Hematopoietic multipotent progenitor cell treated with erythropoietin and hydrocortisone succinate and interleukin-3 and kit ligand, for 8 days (in vitro differentiated cells): Measurements from ENCODE around the gene TAS2R40.

ENCODE experiments used
- DNase-seq: peaks from one replicate; pipeline ENCODE4 v3.0.0-alpha.2; 2015

Gene TAS2R40

DNA sequence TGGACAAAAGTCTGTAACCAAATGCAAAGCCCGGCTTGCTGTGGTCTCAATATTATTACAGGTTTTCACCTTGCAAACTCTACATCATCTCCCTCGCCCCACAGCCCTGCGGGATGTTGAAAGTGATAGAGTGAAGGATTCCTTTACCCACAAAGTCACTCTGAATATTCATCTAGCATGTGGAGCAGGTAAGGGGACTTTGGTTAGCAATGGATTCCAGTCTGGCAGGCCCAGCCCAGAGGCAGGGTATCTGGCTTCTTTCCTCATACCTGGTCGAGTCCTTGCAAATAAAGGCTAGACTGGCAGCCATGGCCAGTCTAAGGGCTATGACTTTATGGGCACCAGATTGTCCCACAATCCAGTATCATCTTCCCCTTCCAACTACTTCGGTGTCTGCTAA is 3.2 kb downstream of the TAS2R40 start:
- no peak for DNase-seq

DNA sequence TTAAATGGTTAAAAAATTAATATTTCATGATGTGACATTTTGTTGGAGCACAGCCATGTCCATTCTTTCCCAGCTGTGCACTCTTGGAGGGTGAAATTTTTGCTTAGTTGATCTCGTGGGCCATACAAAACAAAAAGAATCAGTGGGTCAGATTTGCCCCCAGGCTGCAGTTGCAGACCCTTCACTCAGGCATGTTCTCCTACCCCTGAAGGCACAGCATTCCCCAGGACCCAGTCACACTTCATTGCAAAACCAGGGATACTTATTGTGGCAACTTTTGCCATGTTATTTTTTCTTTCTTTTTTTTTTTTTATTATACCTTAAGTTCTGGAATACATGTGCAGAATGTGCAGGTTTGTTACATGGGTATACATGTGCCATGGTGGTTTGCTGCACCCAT is 6.0 kb downstream of the TAS2R40 start:
- DNase-seq = no peak

DNA sequence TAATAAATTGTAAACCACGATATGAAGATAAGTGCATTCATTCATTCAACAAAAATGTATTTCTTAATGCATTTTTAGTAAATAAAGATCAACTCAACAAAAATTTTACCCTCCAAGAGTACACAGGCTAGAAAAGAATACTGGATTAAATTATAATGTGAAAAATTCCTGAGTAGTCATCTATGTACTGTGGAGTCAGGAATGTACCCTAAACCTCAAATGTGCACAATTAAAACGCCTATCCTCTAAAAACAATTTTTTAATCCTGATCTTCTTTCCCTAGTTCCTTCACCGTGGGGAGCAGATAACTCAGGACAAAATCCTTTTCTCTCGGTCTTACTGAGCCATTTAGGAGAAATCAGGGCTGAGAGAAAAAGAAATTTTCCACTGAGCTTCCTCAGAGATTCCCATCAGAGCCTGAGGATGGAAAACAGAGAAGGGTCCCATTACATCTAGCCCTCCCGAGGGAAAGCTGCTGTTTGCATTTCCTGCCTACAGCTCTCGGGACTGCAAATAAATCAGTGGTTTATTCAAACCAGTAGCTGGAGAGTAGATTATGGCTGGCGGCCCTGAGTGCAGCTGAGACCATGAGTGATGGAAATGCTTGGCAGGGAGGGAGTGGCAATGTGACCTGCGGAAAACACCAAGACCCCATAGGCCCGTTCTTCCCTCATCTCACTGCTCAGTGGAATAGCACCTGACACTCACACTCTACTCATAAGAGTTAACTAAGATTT is 7.4 kb downstream of the TAS2R40 start:
- no peak for DNase-seq

DNA sequence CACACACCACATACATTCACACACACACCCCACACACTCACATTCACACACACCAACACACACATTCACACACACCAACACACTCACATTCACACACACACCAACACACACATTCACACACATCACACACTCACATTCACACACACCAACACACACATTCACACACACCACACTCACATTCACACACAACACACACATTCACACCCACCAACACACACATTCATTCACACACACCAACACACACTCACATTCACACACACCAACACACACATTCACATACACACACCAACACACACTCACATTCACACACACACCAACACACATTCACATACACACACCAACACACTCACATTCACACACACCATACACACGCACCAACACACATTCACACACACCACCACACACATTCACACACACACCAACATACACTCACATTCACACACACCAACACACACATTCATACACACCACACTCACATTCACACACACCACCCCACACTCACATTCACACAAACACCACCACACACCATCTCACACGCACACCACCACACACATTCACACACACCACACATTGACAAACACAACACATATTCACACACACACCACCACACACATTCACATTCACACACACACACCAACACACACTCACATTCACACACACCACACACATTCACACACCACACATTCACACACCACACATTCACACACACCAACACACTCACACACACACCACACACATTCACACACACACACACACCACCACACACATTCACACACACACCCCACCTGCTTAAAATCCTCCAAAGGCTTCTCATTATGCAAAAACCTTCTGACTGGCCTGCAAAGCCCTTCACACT is 9.0 kb downstream of the TAS2R40 start:
- no peak for DNase-seq

DNA sequence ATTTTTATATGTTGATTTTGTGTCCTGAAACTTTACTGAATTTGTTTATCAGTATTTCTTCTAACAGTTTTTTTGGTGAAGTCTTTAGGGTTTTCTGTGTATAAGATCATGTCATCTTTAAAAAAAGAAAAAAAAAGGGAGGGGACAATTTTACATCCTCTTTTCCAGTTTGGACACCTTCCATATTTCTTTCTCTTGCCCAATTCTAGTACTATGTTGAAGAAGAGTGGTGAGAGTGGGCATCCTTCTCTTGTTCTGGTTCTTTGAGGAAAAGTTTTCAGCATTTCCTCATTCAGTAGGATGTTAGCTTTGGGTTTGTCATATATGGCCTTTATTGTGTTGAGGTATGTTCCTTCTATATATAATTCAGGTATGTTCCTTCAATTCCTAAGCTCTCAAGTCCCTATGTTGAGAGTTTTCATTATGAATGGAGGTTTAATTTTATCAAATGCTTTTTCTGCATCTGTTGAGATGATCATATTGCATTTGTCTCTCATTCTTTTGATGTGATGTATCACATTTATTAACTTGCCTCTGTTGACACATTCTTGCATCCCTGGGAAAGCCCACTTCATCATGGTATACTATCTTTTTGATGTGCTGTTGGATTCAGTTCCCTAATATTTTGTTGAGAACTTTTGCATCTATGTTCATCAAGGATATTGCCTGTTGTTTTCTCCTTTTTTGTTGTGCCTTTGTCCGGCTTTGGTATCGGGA is 12.1 kb downstream of the TAS2R40 start:
- no peak for DNase-seq

DNA sequence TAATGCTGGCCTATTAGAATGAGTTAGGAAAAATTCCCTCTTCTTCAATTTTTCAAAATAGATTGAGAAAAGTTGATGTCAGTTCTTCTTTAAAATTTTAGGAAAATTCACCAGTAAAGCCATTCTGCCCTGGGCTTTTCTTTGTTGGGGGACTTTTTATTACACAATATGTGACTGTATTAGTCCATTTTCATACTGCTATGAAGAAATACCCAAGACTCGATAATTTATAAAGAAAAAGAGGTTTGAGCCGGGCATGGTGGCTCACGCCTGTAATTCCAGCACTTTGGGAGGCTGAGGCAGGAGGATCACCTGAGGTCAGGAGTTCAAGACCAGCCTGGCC is 12.7 kb downstream of the TAS2R40 start:
- no peak for DNase-seq

DNA sequence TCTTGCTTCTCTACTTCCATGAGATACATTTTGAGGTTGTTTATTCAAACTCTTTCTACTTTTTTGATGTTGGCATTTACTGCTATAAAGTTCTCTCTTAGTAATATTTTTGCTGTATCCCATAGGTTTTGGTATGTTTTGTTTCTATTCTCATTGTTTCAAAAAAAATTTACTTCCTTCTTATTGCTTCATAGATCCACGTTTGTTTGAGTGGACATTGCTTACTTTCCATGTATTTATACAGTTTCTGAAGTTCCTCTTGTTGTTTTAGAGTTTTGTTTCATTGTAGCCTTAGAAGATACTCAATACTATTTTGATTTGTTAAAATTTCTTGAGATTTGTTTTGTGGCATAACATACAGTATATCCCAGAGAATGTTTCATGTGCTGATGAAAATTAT is 13.7 kb downstream of the TAS2R40 start:
- no peak for DNase-seq

DNA sequence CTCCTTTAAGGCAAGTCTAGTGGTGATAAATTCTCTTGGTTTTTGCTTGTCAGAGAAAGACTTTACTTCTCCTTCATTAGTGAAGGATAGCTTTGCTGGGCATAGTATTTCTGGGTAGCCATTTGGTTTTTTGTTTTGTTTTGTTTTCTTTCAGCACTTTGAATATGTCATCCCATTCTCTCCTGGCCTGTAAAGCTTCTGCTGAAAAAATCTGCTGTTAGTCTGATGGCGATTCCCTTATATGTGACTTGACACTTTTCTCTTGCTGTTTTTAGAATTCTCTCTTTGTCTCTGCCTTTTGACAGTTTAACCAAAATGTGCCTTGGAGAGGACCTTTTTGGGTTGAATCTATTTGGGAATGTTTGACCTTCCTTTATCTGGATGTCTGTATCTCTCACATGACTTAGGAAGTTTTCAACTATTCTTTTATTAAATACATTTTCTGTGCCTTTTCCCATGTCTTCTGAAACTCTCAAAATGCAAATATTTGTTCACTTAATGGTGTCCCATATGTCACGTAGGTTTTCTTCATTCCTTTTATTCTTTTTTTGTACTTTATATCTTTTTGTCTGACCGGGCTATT is 14.7 kb downstream of the TAS2R40 start:
- DNase-seq = no peak

DNA sequence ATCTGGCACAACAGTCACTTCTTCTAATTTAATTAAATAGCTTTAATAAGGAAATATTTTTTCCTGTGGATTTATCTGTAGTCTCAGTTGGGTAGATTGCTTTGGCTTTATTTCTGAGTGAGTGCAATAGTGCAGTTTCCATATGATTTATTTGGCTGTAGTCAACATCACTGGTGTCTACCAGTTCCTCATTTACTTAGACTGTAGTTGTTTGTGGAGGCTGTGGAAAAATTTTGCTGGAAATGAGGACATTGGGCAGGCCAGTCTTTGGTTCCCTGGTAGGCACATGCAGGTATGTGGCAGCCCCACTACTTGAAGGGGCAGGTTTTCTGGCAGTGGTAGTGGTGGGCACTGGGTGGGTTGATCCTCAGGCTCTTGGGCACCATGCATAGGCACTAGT is 15.5 kb downstream of the TAS2R40 start:
- DNase-seq = no peak

DNA sequence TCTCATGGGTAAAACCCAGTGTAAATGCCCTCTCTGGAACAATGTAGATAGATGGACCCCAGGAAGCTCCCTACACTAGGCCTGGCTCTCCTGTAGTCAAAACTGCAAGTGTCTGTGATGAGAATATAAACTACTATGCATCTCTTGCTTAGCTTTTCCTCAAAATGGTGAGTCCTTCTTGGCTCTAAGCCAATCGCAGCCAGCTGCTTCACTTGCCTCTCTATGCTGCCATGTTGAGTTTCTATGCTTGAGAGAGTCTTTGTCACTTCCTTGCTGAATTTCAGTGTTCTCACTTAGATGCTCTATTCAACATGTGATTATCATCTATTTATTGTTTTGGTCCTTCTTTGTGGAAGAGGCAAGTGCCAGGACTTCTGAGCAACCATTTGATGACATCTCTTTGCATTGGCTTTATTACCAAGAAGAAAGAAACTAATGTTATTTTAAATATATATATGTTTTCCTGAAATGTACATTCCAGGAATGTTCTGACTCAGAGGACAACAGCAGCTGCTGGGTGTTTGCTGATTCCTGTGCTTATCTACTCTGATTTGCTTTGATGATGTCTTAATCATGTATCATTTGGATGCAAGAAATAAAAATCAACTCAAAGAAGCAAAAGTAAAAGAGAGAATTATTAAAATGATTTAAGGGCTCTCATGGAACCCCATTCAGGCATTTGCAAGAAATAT is 16.6 kb downstream of the TAS2R40 start:
- no peak for DNase-seq

DNA sequence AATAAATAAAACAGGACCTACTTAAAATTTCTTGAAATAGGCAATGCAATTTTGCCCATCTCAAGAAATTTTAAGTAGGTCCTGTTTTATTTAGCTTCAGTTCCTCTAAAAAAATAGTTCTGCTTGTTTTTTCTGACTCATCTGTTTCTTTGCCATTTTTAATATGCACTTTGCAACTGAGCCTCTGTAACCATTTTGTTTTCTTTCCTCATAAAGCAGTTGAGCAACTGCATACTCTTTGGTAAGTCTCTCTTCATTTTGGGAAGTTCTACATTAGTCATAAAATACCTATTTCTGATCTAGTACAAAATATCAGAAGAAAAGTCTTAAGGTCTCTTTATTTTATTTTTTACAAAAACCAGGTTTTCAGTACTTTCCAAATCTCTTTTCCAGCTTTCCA is 18.0 kb downstream of the TAS2R40 start:
- no peak for DNase-seq

DNA sequence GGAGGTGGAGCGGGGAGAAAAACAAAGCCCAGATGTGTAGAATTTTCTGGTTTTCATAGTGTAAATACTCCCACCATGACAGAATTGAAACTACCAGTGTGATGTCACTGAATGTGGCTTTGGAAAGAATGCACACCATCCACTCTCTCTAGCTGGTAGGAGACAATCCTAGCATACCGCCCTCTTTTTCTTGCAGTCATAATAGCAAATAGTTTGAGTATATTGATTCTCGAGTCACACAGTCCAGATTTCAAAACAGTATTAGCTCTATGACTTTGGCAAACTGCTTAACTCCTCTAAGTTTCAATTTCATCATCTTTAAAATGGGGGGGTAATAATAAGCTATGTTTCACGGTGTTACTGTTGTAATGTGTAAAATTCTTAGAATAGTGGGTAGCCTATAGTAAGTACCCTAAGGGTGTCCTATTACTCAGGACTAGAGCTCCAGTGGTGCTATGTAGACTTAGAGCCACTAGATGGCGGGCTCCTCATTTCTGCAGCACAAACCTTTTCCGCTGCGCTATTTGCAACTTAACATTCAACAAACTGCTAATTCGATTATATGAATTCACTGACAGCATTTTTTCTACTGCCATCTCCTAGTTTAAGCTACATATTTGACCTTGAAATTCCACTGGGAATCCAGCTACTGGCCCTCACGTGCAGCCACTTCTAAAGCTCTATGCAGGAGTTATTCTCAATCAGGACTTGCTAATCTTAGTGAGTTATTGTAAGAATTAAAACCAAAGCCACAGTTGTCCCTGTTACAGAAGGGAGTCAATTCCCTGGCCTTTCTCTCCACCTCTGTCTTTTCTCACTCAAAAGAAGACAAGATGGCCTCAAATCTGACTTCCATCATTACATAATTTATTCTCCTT is 18.7 kb downstream of the TAS2R40 start:
- DNase-seq = peak; percentile 77

DNA sequence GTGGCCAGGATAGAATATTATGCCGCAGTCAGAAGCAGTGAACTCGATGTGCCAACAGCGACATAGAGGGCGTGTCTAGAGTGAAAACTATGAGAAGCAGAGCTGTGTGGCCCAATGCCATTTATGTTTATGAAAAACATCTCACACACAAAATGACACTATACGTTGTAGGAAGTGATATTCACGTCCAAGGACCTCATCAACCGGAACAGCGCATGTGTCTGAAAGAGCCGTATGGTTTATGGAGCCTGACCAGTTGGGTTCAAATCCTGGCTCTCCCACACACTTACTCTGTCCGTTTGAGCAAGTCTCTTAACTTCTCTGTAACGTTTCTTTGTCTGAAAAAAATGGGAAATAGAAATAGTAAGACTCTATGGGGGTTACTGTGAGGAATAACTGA is 20.5 kb downstream of the TAS2R40 start:
- no peak for DNase-seq

DNA sequence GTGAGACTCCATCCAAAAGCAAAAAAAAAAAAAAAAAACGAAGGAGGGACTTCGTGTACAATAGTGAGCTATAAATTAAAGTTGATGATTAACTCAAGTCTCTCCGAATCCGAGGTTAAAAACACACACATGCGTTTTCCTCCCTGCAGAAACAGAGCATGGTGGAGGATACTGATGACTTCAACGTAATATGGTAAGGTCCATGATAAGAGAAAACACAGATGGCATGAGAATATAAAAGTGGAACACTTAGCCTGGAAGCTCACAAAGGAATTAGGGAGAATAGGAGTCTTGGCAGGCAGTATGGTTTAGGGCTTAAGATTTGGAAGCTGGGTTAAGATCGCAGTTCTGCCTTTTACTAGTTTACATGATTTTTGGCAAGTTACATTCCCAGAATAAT is 21.3 kb downstream of the TAS2R40 start:
- DNase-seq = no peak

DNA sequence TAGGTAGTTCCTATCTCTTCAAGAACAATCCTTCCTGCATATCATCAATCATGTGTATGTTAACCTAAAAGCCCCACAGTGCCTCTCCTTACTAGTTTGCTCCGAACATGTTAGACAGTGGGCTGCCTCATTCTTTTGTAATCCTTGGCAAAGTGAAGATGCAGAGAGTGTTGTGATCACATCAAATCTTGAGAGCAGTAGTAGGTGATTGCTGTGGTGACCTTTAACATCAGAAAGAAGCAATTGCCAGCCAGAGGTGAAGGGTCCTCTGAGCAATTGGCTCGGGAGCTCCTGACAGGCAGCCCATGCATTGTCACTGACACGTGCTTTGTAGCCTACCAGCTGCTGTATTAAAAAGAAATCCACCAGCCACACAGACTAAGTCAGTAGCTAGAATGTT is 21.8 kb downstream of the TAS2R40 start:
- no peak for DNase-seq

DNA sequence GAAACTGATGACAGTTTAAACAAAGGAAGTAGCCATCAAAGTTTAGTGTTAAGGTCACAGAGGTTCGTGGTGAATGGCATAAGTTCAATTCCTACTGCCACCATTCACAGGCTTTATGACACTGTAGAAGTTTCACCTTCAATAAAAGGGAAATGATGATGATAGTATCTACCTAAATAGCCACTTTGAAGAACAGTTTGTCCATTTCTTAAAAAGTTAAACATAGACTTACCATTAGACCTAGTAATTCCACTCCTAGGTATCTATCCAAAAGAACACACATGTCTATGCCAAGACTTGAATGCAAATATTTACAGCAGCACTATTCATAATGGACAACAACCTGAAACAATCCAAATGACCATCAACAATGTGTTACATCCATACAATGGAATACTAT is 22.5 kb downstream of the TAS2R40 start:
- DNase-seq = no peak

DNA sequence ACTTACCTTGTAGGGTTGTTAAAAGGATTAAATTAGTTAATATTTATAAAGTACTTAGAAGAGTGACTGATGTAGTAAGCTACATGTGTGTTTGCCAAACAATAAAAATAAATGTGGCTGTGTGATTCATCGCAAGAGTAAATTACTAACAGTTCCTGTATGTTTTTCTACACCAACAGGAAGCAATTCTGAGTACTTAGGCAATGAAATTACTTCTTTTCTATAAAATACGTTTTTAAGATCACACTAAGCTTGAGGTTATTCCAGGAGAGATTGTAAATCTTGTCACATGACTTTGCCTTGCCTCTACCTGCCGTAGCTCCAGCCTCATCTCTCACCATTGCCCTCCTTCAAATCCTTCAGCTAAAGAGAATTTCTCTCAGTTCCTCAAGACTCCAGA is 23.3 kb downstream of the TAS2R40 start:
- DNase-seq = no peak

DNA sequence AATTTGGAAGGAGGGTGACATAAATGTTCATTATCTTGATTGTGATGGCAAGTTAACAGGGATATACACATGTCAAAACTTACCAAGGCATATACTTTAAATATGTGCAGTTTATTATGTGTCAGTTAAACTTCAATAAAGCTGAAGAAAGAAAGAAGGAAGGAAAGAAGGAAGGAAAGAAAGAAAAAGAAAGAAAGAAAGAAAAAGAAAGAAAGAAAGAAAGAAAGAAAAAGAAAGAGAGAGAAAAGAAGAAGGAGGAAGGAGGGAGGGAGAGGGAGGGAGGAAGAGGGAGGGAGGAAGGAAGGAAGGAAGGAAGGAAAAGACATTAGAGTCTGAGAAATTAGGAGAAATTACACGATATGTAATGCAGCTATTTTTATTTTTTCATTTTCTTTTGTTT is 25.5 kb downstream of the TAS2R40 start:
- DNase-seq = no peak

DNA sequence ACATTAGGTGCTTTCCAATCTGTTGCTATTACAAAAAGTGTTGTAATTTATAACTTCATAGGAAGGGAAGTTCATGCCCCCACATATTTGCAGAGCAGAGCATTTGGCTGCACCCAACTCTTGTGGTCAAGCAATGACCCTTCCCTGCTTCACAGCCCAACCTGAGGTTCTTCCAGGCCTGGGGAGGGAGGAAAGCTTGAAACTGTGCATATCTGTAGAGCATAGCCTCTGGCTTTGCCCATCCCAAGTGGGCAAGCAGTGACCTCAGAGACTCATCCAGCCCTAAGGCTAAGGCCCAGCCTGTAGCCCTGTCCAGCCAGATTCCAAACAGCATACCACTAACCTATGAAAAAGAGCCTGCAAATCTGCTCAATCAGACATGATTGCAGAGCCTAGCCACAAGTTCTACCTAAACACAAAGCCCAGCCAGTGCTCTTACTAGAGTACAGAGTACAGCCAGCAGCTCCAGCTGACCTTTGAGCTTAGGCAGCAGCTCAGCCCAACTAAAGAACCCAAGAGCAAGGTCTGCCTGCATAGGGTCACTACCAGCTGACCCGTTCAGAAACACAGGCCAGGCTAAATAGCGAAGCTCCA is 27.0 kb downstream of the TAS2R40 start:
- no peak for DNase-seq

DNA sequence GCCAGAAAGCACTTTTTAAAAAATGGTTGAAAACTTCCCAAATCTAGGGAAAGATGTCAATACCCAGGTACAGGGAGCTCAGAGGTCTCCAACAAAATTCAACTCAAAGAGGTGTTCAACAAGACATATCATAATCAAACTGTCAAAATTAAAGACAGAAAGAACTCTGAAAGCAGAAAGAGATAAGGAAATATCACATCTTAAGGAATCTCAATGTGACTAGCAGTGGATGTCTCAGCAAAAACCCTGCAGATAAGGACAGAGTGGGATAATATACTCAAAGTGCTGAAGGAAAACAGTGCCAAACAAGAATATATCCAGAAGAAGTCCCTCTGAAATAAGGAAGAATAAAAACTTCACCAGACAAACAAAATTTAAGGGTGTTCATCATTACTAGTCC is 28.4 kb downstream of the TAS2R40 start:
- no peak for DNase-seq

DNA sequence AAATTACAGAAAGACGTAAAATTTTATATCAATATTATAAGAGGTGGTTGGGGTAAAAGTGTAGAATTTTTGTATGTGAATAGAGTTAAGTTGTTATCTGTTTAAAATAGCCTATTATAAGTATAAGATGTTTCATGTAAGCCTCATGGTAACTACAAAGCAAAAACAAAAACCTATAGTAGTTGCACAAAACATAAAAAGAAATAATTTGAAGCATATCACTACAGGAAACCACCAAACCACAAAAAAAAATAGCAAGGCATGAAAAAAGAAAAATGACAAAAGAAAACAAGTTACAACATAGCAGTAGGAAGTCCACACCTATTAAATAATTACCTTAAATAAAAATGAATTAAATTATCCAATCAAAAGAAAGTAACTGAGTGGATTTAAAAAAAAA is 29.0 kb downstream of the TAS2R40 start:
- no peak for DNase-seq

DNA sequence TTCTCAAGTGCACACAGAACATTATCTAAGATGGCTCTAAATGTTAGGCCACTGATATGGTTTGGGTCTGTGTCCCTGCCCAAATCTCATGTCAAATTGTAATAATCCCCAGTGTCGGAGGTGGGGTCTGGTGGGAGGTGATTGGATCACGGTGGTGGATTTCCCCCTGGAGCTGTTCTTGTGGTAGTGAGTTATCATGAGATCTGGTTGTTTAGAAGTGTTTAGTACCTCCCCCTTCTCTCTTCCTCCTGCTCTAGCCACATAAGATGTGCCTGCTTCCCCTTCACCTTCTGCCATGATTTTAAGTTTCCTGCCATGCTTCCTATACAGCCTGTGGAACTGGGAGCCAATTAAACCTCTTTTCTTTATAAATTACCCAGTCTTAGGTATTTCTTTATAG is 30.2 kb downstream of the TAS2R40 start:
- no peak for DNase-seq
